ENCODE results near the gene ACAD8.

DNA sequence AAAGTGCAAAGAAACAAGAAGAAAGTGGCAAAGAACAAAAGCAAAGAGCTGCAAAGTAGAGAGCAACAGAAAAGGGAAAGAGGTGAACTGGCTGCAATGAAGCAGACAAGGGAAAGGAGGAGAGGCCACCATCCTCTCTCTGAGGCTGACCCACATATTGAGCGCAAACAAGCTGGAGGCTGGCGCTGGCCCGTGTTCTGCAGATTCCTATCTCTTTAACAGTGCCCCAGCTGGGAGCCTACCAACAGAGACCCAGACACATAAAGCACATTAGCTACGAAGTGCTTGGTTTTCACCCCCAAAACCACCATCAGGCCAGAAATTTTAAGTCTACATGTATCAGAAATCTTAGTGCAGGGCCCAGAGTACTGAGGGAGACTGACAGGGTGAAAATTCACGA, 47.2 kb upstream of the ACAD8 start:
- TF ChIP-seq, protein P1, sequence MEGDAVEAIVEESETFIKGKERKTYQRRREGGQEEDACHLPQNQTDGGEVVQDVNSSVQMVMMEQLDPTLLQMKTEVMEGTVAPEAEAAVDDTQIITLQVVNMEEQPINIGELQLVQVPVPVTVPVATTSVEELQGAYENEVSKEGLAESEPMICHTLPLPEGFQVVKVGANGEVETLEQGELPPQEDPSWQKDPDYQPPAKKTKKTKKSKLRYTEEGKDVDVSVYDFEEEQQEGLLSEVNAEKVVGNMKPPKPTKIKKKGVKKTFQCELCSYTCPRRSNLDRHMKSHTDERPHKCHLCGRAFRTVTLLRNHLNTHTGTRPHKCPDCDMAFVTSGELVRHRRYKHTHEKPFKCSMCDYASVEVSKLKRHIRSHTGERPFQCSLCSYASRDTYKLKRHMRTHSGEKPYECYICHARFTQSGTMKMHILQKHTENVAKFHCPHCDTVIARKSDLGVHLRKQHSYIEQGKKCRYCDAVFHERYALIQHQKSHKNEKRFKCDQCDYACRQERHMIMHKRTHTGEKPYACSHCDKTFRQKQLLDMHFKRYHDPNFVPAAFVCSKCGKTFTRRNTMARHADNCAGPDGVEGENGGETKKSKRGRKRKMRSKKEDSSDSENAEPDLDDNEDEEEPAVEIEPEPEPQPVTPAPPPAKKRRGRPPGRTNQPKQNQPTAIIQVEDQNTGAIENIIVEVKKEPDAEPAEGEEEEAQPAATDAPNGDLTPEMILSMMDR (IDR thresholded peaks at IDR 0.05 in 2 of 3, conservative IDR thresholded peaks at IDR 0.05 in 1 of 3; ENCODE audit: control insufficient read depth in 2 of 3, extremely low read depth in 1 of 3, insufficient read depth in 1 of 3, low read depth in 3 of 3, low read length in 3 of 3): no peak
- TF ChIP-seq, protein P2, sequence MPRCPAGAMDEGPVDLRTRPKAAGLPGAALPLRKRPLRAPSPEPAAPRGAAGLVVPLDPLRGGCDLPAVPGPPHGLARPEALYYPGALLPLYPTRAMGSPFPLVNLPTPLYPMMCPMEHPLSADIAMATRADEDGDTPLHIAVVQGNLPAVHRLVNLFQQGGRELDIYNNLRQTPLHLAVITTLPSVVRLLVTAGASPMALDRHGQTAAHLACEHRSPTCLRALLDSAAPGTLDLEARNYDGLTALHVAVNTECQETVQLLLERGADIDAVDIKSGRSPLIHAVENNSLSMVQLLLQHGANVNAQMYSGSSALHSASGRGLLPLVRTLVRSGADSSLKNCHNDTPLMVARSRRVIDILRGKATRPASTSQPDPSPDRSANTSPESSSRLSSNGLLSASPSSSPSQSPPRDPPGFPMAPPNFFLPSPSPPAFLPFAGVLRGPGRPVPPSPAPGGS (IDR thresholded peaks at IDR 0.05; ENCODE audit: borderline replicate concordance, insufficient read depth, low read depth, low read length, poor library complexity, severe bottlenecking): no peak
- TF ChIP-seq RFX5 (IDR thresholded peaks at IDR 0.05; ENCODE audit: low read depth, low read length) (no peak), EGR1 (IDR thresholded peaks at IDR 0.05; ENCODE audit: borderline replicate concordance in 1 of 2, low read depth in 2 of 2, low read length in 2 of 2) (no peak), TBL1XR1 (IDR thresholded peaks at IDR 0.05; ENCODE audit: low read depth, low read length) (no peak), POLR2AphosphoS5 (IDR thresholded peaks at IDR 0.05; ENCODE audit: low read length) (no peak), ZZZ3 (IDR thresholded peaks at IDR 0.05; ENCODE audit: control insufficient read depth, insufficient read length, low read depth) (no peak), MYC (IDR thresholded peaks at IDR 0.05; ENCODE audit: insufficient read depth, insufficient read length, insufficient replicate concordance, low read length, severe bottlenecking) (no peak), HCFC1 (IDR thresholded peaks at IDR 0.05; ENCODE audit: low read length) (no peak), EZH2 (IDR thresholded peaks at IDR 0.05; ENCODE audit: borderline replicate concordance, control insufficient read depth, low read depth, low read length) (no peak), NR2F1 (conservative IDR thresholded peaks at IDR 0.05) (no peak)
- TF ChIP-seq, protein P3, sequence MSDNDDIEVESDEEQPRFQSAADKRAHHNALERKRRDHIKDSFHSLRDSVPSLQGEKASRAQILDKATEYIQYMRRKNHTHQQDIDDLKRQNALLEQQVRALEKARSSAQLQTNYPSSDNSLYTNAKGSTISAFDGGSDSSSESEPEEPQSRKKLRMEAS (IDR thresholded peaks at IDR 0.05; ENCODE audit: low read depth, low read length): no peak

Data from GM12878 (cell line).